ENCODE data around the gene NEK4.
A peak's percentile ranks its signal among the peaks of the same experiment; 100 is the strongest.

The NEK4 gene

DNA sequence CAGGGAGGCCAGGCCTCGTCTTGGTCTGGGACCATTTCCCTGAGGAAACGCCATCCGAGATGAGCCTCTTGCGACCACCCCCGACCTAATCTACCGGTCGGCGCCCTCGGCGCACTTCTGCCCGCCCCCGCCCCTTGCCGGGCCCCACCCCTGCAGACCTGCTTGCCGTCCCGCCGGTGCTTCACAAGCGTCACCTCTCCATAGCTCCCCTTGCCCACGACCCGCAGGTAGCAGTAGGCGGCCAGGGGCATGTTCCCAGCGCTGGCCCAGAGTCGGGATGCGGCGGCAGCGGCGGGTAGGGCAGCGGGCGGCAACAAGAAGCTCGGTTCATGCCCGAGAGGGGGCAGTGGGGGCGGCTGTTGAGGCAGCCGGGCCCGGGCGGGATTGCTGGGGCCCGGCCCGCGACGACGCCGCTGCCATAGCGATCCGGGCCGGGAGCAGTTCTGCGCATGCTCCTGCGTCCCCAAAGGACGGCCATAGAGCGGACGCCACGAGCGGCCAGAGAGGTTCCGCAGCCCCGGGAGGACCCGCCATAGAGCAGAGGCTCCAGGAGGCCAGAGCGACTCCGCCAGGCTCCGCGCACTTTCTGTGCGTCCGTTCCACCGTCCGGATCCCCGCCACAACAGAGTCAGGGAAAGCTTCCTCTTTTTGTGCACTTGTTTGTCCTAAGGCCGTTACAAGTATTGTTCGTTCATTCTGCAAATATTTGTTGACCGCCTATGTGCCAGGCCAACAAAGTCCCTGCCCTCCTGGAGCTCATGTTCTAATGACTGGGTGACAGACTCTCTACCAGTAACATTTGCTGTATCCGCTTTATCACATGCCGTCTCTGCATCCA lies at the start of gene NEK4:
NEK4 (minus strand) TSS at position 445 of the 838 bp plus-strand sequence; CDS start at position 251, 194 bp downstream.
- DNase-seq: peak; percentile 49 to 89

DNA sequence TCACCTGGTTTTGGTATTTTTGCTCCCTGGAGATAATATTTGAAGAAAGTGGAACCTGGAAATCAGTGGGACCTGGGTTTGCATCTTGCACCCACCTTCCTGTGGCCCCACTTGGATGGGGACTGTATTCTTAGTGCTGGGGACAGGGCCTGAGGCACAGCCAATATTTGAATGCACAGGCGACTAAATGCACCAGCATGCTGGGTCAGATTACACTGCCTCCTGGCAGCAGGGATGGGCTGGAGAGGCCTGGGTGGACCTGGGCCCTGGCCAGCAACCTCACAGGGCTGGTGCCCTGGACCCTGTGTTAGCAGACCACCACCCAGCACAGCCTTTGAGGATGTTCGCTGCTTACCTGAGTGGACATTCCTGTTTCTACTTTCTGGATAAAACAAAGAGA lies 49.2 kb upstream of the NEK4 start:
- no peak for DNase-seq

DNA sequence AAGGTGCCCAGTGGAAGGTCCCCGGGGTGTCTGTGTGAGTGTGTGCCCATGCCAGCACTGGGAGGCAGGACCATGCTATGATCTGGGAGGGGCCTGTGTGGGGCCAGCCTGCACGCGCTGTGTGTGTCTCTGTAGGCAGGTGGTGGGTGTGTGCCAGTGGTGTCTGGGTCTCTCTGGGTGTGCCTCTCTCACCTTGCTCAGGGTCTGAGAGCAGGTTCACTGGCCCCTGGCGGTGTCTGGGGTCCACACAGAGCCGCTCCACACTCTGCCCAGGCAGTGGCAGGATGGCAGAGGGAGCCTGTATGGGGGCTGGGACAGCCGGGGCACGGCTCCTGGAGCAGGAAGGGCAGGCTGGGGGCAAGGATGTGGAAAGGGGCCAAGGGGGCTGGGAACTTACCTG lies 47.1 kb upstream of the NEK4 start:
- no peak for DNase-seq

- DNase-seq: no peak
These were observed 46.5 kb upstream of the NEK4 start for GRCh38 chr3:52817221-52817620.

DNA sequence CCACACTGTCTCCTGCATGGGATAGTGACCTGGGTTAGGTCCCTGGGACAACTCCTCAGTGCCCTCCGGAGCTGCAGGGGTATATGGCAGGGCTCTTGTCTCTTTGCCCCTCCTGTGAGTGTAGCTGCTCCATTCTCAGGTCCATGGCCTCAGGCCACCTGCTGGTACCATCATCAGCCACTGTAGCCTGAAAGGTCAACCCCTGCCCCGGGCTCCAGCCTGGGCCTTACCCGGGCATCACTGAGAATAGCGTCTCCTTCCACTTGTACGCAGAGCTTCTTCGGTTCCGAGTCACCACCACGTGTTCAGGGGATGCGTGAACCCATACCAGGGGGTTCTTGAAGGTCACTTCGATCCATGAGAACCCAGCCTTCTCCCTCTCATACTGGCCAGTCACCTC lies 45.9 kb upstream of the NEK4 start:
- no peak for DNase-seq

DNA sequence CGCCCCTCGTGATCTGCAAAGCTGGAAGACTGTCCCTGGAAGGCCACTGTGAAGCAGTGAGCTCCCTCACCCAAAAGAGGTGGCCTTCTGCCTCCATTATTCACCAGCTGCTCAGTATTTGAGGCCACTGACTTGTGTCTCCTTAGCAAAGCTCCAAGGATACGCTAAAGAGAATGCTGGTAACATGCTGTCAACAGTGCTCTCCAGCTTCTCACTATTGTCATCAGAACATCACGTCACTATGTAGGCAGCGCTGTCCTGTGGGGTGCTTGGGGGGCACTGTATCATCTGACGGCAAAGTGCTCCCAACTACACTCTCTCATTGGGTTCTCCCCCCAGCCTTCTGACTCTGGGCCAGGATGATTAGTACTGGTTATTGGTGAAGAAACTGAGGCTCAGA lies 45.5 kb upstream of the NEK4 start:
- no peak for DNase-seq

DNA sequence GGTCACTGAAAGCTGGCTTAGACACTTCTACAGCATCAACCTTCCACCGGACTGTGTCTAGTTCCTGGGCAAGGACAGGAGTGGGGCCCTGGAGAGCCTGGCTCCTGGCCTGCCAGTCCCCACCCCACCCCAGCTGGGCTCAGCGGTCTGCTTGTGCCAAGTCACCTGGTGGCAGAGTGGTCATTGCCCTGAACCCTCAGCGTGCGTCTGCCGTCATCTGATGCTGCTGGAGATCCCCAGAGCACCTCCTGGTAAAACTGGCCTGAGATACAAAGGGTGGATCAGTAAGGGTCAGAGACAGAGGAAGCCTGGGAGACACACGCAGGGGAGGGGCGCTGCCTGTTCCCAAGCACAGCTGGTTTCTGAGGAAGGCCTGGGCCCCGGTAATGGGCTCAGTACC lies 43.1 kb upstream of the NEK4 start:
- DNase-seq: no peak

DNA sequence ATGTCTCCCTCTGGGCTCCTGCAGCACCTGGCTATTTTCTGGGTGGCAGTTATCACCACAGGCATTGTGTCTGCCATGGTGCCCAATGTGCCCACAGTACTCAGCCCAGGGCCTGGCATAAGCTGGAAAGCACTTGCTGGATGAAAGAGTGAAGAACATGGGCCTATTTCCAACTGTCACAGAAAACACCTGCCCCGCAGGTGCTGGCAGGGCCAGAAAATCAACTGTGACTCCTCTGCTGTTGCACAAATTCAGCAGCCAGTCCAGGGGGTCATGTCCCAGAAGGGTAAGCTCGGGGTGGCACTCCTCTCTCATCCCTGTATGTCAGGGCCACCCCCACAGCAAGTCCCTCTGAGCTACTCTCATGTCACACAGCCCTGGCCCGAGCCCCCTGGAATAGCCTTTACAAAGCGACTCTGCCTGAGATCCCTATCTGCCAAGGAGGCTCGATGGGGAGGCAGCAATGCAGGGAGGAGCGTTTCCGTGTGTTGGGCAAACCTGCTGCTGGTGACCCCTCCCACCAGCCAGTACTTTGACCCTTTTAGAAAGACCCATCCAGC lies 40.8 kb upstream of the NEK4 start:
- DNase-seq: no peak

DNA sequence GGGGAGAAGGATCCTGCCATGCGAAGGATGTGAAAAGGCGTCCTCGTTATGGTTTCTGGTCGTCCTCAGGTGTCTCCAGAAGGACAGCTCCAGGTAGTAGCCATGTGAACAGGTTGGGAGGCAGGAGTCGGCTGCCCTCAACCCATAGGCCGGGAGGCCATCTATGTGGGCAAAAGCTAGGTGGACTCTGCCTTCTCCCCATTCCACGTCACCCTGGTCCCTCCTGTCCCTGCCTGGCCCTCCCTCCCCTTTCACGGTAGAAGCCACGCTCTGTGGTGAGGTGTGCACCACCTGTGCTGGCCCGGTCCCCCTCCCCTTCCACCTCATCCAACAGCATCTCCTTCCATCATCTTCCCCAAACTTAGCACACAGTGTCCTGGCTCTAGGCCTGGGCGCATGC lies 40.2 kb upstream of the NEK4 start:
- DNase-seq: no peak

- DNase-seq: no peak
These were observed 39.1 kb upstream of the NEK4 start for GRCh38 chr3:52809662-52810377.

GRCh38 chr3:52809149-52809548 lies 38.4 kb upstream of the NEK4 start:
- no peak for DNase-seq

DNA sequence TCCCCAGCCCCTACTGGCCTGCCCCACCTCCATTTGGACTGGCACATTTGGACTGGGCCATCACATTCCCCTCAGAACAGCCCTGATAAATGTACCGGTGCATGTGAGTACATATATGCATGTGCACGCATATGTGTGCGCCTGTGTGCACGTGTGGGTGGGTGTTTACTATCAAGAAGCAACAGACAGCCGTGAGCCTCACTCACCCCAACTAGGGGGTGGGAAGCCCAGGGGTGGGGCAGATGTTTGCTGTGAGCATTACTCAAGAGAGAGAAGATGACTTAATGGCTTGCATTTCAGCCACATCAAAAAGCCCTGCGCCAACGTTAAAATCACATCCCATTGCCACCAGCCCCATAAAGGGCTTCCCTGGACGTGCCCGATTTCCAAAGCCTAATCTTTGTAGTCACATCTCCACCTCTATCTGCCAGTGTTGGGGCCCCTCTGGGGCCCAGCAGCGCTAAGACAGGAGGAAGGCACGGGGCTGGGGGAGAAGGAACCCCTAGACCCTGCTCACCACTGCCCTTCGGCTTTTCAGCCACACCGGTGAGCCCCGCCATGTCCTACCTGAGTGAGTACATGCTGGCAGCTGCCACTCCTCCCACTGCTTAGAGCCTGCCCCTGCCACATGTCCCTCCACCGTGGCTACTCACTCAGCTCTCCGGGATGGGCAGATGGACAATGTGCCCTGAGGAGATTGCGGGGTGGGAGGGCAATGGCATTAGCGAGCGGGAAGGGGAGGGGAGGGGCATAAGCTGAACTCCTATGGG lies 34.7 kb upstream of the NEK4 start:
- no peak for DNase-seq

DNA sequence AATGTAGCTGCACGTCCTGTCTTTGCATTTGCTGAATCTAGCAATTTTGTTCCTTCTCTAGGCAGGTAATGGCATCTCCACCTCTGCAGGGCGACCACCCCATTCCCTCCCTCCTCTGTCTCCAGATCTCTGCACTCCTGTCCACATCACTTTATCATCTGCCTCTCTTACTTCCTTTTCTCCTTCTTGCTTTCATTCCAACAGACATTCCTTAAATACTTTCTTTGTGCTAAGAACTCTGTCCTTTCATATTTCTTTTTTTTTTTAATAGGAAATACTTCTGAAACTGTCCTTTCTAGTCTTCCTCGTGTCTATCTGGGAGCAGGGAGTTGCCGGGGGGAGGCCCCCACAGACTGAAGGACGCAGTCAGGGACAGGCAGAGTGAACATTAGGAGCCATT lies 31.1 kb upstream of the NEK4 start:
- DNase-seq: no peak

DNA sequence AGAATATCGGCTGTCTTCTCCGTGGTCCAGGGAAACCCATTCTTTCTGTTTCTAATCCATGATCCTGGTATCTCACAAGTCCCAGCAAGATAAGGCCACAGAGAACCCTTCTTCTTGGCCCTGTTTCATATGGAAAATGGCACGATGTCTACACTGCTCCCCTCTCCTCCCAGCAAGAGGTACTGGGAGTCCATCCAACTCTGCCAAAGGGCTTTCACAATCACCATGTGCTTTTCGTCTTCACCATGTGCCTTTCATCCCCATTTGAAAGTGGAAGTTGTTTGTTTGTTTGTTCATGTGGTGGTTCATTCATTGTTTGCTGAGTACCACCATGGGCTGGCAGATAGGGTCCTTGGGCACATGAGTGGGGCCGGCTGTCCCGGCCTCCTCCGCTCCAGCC lies 29.3 kb upstream of the NEK4 start:
- DNase-seq: no peak

DNA sequence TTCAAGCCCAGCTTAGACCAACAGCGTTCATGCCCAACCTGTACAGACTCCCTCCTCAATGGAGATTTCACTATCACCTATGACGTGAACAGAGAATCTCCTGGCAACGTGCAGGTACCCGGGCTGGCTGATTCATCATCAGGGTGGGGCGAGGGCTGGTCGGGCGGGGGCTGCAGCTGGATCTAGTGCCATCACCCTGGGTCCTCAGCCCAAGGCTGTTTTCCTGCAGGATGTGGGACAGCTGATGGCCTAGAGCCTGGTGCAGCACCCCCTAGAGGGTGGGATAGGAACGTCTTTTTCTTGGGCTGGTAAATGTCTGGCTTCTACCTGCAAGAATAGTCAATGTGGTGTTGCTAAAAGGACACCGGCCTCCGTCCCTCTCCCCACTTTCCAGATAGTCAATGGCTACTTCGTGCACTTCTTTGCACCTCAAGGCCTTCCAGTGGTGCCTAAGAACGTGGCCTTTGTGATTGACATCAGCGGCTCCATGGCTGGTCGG lies 28.3 kb upstream of the NEK4 start:
- DNase-seq: no peak

GRCh38 chr3:52798376-52798977 lies 27.7 kb upstream of the NEK4 start:
- DNase-seq: no peak

DNA sequence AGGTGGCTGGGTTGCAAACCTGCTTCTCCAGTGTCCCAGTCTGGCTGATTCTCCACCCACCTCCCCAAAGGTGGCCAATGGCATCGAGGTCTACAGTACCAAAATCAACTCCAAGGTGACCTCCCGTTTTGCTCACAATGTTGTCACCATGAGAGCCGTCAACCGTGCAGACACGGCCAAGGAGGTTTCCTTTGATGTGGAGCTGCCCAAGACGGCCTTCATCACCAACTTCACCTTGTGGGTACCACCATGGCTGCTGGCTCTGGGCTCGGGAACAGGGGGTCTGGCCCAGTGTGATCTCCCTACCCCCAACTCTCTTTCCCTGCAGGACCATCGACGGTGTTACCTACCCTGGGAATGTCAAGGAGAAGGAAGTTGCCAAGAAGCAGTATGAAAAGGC lies 25.7 kb upstream of the NEK4 start:
- DNase-seq: no peak

GRCh38 chr3:52795298-52795900 lies 24.7 kb upstream of the NEK4 start:
- DNase-seq: no peak

DNA sequence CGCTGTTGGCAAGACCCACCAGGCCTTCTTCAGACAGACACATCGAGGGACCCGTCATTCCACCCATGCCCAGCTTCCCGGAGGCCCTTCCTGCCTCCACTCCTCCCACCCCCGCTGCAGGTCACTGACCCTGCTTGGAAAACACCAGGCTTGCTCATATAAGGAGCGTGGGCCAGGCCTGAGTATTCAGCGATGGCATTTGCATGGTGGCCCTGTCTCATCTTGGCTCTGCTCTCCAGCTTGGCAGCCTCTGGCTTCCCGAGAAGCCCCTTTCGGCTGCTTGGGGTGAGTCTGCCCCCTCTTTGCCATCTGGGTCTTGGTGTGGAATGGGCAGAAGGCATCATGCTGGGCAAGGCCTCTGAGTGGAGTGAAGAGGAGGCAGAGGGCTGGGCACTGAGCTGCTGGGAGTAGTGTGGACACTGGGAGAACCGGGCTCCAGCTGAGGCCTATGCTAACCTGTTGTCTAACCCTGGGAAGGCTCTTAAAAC lies 23.9 kb upstream of the NEK4 start, which contains the start of gene ITIH3:
ITIH3 (plus strand) TSS at position 185 of the 488 bp plus-strand sequence; CDS start at position 193, 8 bp downstream.
- peak in 1 of 2 experiments; percentile 33 for DNase-seq

- DNase-seq: no peak
These were observed 23.2 kb upstream of the NEK4 start for GRCh38 chr3:52793702-52794611.
